HG02588 (cell line): ENCODE measurements around the gene FBXL16.

ENCODE experiments used
- ATAC-seq: cut with Tn5 transposase; IDR thresholded peaks from one replicate; pipeline ENCODE4 v1.9.1; 2021; ENCODE audit warnings: mild to moderate bottlenecking, moderate library complexity; ENCODE audit not compliant: unreplicated experiment

Gene FBXL16

GRCh38 chr16:710500-711075 is 5.0 kb upstream of the FBXL16 start:
- ATAC-seq, result no peak

- ATAC-seq, result no peak
These were observed 4.2 kb upstream of the FBXL16 start for GRCh38 chr16:709566-710499.

GRCh38 chr16:708959-709358 is 3.4 kb upstream of the FBXL16 start:
- no peak for ATAC-seq

- ATAC-seq, result no peak
These were observed 2.4 kb upstream of the FBXL16 start for GRCh38 chr16:708019-708418.

- ATAC-seq, result no peak
These were observed 1.5 kb upstream of the FBXL16 start for GRCh38 chr16:707062-707538.

GRCh38 chr16:706189-707061 is 824 bp upstream of the FBXL16 start:
- no peak for ATAC-seq

- no peak for ATAC-seq
These were observed 835 bp downstream of the FBXL16 start for GRCh38 chr16:704552-705380.

- no peak for ATAC-seq
These were observed 1.6 kb downstream of the FBXL16 start for GRCh38 chr16:704047-704446.

- ATAC-seq, result no peak
These were observed 2.2 kb downstream of the FBXL16 start for GRCh38 chr16:703406-703805.

- no peak for ATAC-seq
These were observed 3.3 kb downstream of the FBXL16 start for GRCh38 chr16:702341-702740.

GRCh38 chr16:700684-701584 is 4.7 kb downstream of the FBXL16 start:
- no peak for ATAC-seq

- no peak for ATAC-seq
These were observed 6.5 kb downstream of the FBXL16 start for GRCh38 chr16:698911-699671.

GRCh38 chr16:695355-696089 is 10.1 kb downstream of the FBXL16 start:
- ATAC-seq, result no peak

- no peak for ATAC-seq
These were observed 10.7 kb downstream of the FBXL16 start for GRCh38 chr16:694863-695354.

GRCh38 chr16:694187-694862 is 11.3 kb downstream of the FBXL16 start:
- ATAC-seq, result no peak

- no peak for ATAC-seq
These were observed 11.8 kb downstream of the FBXL16 start for GRCh38 chr16:693766-694165.

- no peak for ATAC-seq
These were observed 12.2 kb downstream of the FBXL16 start for GRCh38 chr16:693364-693763.
